Aorta (tissue), 5 donors: ENCODE measurements around the gene WDPCP. TPM values are rescaled to one million over a fixed set of nuclear protein-coding genes. Genes with fewer than 3 reads are reported as not detected.

Experiments
- ATAC-seq: fragments of 200-7000 bp; cut with Tn5 transposase; one replicate; pipeline ENCODE4 v1.9.1; 2022; ENCODE audit warnings: moderate library complexity; ENCODE audit not compliant: low FRiP score
- DNase-seq, 2 donors: peaks; one replicate each; pipeline ENCODE4 v3.0.0-alpha.2; 2020
- H3K27ac ChIP-seq, 2 donors: one replicate each; pipeline ENCODE4 v1.5.1; 2013; ENCODE audit warnings: low read length in 2 of 2, mild to moderate bottlenecking in 2 of 2, moderate library complexity in 2 of 2, control low read depth in 1 of 2, inconsistent platforms in 1 of 2, low read depth in 1 of 2
- H3K27me3 ChIP-seq, 2 donors: one replicate each; pipeline ENCODE4 v1.6.1; 2013; ENCODE audit warnings: control low read depth in 1 of 2, low read length in 1 of 2, mild to moderate bottlenecking in 1 of 2, moderate library complexity in 1 of 2; ENCODE audit not compliant: insufficient read depth in 2 of 2, control insufficient read depth in 1 of 2
- H3K36me3 ChIP-seq, 2 donors: one replicate each; pipeline ENCODE4 v1.6.1; 2013; ENCODE audit warnings: control low read depth in 1 of 2, low read length in 1 of 2, mild to moderate bottlenecking in 1 of 2; ENCODE audit not compliant: insufficient read depth in 2 of 2, control insufficient read depth in 1 of 2
- H3K4me1 ChIP-seq, 2 donors: one replicate each; pipeline ENCODE4 v1.6.1; 2013; ENCODE audit warnings: low read length in 2 of 2, control low read depth in 1 of 2, mild to moderate bottlenecking in 1 of 2, moderate library complexity in 1 of 2; ENCODE audit not compliant: insufficient read depth in 2 of 2, control insufficient read depth in 1 of 2
- H3K4me3 ChIP-seq, 2 donors: one replicate each; pipeline ENCODE4 v1.5.1; 2013; ENCODE audit warnings: low read length in 2 of 2, control low read depth in 1 of 2, mild to moderate bottlenecking in 1 of 2
- H3K9me3 ChIP-seq: one replicate; pipeline ENCODE4 v1.6.1; 2013; ENCODE audit warnings: mild to moderate bottlenecking, low read length; ENCODE audit not compliant: control insufficient read depth
- WGBS, 2 donors: extraction: QIAGEN DNeasy Blood & Tissue Kit; methylation state at CpG; one replicate each; pipeline ENCODE4 v1.1.7; 2013; 5-methylcytosine and 5-hydroxymethylcytosine counted together
- intact Hi-C, 2 donors: fragments of 100-400 bp; cut with DNase I; formaldehyde crosslinking; loops; one replicate each; pipeline versions ENCODE4 v1.14.2 to v1.15.0; 2022
- polyA plus RNA-seq, 2 donors: library from polyadenylated mRNA; stranded (reverse); fragments of 200-250 nt; gene quantifications; one replicate each; pipeline ENCODE4 v1.2.3, GENCODE V29; 2013
- total RNA-seq, 2 donors: library from RNA; stranded (reverse); fragmentation: NEBNext Ultra II Directional; extraction: Animal tissue kit (Norgen Biotek cat#: 25700); gene quantifications; one replicate each; pipeline ENCODE4 v1.2.1, GENCODE V29; 2021
- donor health status: healthy with polysubstance abuse.
- donor health status: Bipolar disorder and iron deficiency.
- donor health status: DM: no; HTN: no; CAD: no.
- donor health status: DM: no; HTN: no; CAD: no.
- donor health status: DM: yes; HTN: yes; CAD: no.

WDPCP gene
- total and polyA plus RNA-seq, 4 donors: 2.9 to 20.8 (median 15.3) TPM

- H3K9me3 ChIP-seq: peaks cover 2% of the 10 kb centered on the region
Observed at GRCh38 chr2:63272560-63272959, 315.7 kb downstream of the WDPCP start.

DNA sequence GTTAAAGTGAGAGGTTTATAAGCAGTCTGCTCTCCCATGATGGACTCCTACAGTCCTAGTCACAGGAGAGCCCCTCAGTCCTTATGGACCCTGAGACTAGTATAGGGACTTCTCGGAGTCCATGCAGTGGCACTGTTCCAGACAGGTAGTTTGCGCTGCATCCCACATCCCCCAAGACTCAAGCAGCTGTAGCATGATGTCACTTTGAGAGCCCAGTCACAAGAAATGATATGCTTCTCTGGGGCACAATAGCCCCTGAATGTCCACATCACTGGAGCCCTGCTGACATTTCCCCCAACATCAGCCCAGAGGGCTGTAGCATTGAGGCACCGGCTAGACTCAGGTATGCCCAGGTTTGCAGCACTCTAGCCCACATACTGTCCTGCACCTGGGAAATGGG lies 317.6 kb downstream of the WDPCP start:
- H3K36me3 ChIP-seq: no peaks in the 10 kb centered on the region
- H3K27ac ChIP-seq: no peak overlapping the region
- intact Hi-C loops: no loop called here
- no peak overlapping the region for H3K4me3 ChIP-seq
- DNase-seq: no peak
- WGBS, 2 donors: 95 to 96% methylated on average over 3 of the region's 3 CpGs
- no peak for ATAC-seq
- no peaks in the 10 kb centered on the region for H3K4me1 ChIP-seq
- no peaks in the 10 kb centered on the region for H3K27me3 ChIP-seq
- H3K9me3 ChIP-seq: no peaks in the 10 kb centered on the region

More at GRCh38 chr2:63272560-63272959, 315.7 kb downstream of the WDPCP start:
- intact Hi-C loops: no loop called here
- no peak for ATAC-seq
- Histone ChIP-seq H3K4me1 (no peaks in the 10 kb centered on the region), H3K36me3 (peaks cover 0 to 2% of the 10 kb centered on the region in 2 donors), H3K27ac (no peak overlapping the region), H3K27me3 (no peaks in the 10 kb centered on the region), H3K4me3 (no peak overlapping the region)
- no peak for DNase-seq
- 94% methylated on average over 4 of the region's 4 CpGs for WGBS, 2 donors

GRCh38 chr2:63268946-63269345 lies 319.3 kb downstream of the WDPCP start:
- Histone ChIP-seq H3K9me3 (no peaks in the 10 kb centered on the region), H3K4me1 (no peaks in the 10 kb centered on the region), H3K4me3 (no peak overlapping the region), H3K36me3 (no peaks in the 10 kb centered on the region), H3K27me3 (no peaks in the 10 kb centered on the region), H3K27ac (no peak overlapping the region)
- ATAC-seq: no peak
- no peak for DNase-seq
- intact Hi-C loops: no loop called here

DNA sequence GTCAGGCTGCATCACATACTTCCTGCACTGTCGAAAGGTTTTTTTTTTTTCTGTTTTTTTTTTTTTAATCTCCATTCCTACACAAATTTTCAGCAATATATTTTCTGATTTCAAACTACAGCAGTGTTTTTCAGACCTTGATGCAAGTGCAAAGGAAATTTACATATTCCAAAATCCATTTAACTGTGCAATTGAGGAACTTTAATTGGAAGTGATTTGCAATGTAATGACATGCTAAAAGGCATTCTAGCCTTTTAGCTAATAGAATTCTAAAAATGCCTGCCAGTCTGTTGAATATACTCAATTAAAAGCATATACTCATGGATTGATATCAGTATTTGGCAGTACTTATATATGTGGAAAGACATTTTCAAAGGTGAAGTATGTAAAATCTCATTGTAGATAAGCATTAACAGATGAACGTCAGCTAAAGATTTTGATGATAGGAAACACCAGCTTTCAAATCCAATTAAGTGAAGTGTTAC lies 327.1 kb downstream of the WDPCP start:
- intact Hi-C loops: no loop called here
- H3K27ac ChIP-seq: no peak overlapping the region
- ATAC-seq (no peak), DNase-seq (no peak)
- H3K4me1 ChIP-seq: no peaks in the 10 kb centered on the region
- no peak overlapping the region for H3K4me3 ChIP-seq
- H3K36me3 ChIP-seq: no peaks in the 10 kb centered on the region
- H3K27me3 ChIP-seq: no peaks in the 10 kb centered on the region
- 76 to 91% methylated on average over 2 of the region's 2 CpGs for whole genome bisulfite sequencing, 2 donors
- no peaks in the 10 kb centered on the region for H3K9me3 ChIP-seq

GRCh38 chr2:63257473-63257872 lies 330.8 kb downstream of the WDPCP start:
- H3K4me3 ChIP-seq: no peak overlapping the region
- no peaks in the 10 kb centered on the region for H3K4me1 ChIP-seq
- no peak overlapping the region for H3K27ac ChIP-seq
- H3K9me3 ChIP-seq: no peaks in the 10 kb centered on the region
- no peak for DNase-seq
- intact Hi-C loops: no loop called here
- 95 to 100% methylated on average over 2 of the region's 2 CpGs for WGBS, 2 donors
- H3K36me3 ChIP-seq: no peaks in the 10 kb centered on the region
- H3K27me3 ChIP-seq: no peaks in the 10 kb centered on the region
- ATAC-seq: no peak

- Histone ChIP-seq H3K4me3 (no peak overlapping the region), H3K27me3 (no peaks in the 10 kb centered on the region), H3K36me3 (no peaks in the 10 kb centered on the region), H3K27ac (no peak overlapping the region), H3K9me3 (peaks cover 4% of the 10 kb centered on the region), H3K4me1 (no peaks in the 10 kb centered on the region)
- intact Hi-C loops: no loop called here
- ATAC-seq (no peak), DNase-seq (no peak)
- 93 to 94% methylated on average over 2 of the region's 2 CpGs for WGBS, 2 donors
Observed at GRCh38 chr2:63249161-63249560, 339.1 kb downstream of the WDPCP start.

DNA sequence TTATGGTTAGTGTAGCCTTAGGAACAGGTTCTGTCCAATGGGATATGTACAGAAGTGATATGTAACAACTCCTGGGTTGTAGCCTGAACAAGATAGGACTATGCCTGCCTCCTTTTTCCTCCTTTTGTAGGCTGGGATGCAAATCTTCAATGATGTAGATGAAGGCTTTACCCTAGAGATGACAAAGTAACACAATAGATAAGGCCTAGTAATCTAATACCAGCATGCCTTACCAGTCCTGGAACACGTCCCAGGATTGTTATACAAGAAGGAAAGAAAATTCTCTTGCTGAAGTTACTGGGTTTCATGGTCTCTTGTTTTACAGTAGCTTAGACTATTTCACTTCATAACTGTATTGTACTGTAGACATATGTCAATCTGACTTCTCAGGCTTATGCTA lies 345.5 kb downstream of the WDPCP start:
- intact Hi-C loops: no loop called here
- 69 to 78% methylated on average over 1 of the region's 1 CpG for WGBS, 2 donors
- H3K4me3 ChIP-seq: no peak overlapping the region
- no peaks in the 10 kb centered on the region for H3K36me3 ChIP-seq
- peaks cover 2% of the 10 kb centered on the region for H3K9me3 ChIP-seq
- DNase-seq (no peak), ATAC-seq (no peak)
- H3K4me1 ChIP-seq: no peaks in the 10 kb centered on the region
- no peak overlapping the region for H3K27ac ChIP-seq
- H3K27me3 ChIP-seq: no peaks in the 10 kb centered on the region

GRCh38 chr2:63225964-63226686 lies 362.2 kb downstream of the WDPCP start:
- ATAC-seq (no peak), DNase-seq (no peak)
- peaks cover 2% of the 10 kb centered on the region for H3K9me3 ChIP-seq
- no peak overlapping the region for H3K27ac ChIP-seq
- no peaks in the 10 kb centered on the region for H3K27me3 ChIP-seq
- no peak overlapping the region for H3K4me3 ChIP-seq
- intact Hi-C loops: no loop called here
- H3K4me1 ChIP-seq: no peaks in the 10 kb centered on the region
- no peaks in the 10 kb centered on the region for H3K36me3 ChIP-seq
- WGBS, 2 donors: 91 to 92% methylated on average over 1 of the region's 1 CpG

GRCh38 chr2:63218800-63219526 lies 369.3 kb downstream of the WDPCP start:
- 89 to 93% methylated on average over 4 of the region's 4 CpGs for WGBS, 2 donors
- Histone ChIP-seq H3K4me1 (no peaks in the 10 kb centered on the region), H3K27me3 (no peaks in the 10 kb centered on the region), H3K36me3 (no peaks in the 10 kb centered on the region), H3K27ac (no peak overlapping the region), H3K9me3 (peaks cover 2% of the 10 kb centered on the region), H3K4me3 (no peak overlapping the region)
- no peak for DNase-seq
- ATAC-seq: no peak
- intact Hi-C loops: no loop called here
